Trophoblast cell (in vitro differentiated cells and primary cell): Measurements from ENCODE around the gene PTPRZ1.

Experiments
- DNase-seq, 2 donors: peaks; one replicate each; pipeline ENCODE4 v3.0.0-alpha.2; 2016
- H2AFZ ChIP-seq: 2 replicates; pipeline ENCODE4 v1.6.1; 2013; ENCODE audit warnings: low read length, moderate library complexity, mild to moderate bottlenecking; ENCODE audit not compliant: insufficient read depth, poor library complexity
- H2AK5ac ChIP-seq: 2 replicates; pipeline ENCODE4 v1.6.1; 2013; ENCODE audit warnings: mild to moderate bottlenecking, low read length
- H2BK120ac ChIP-seq: 2 replicates; pipeline ENCODE4 v1.6.1; 2013; ENCODE audit warnings: low read length, mild to moderate bottlenecking, moderate library complexity; ENCODE audit not compliant: insufficient read depth, poor library complexity
- H2BK12ac ChIP-seq: 2 replicates; pipeline ENCODE4 v1.6.1; 2013; ENCODE audit warnings: mild to moderate bottlenecking, low read length, moderate library complexity
- H2BK5ac ChIP-seq: 2 replicates; pipeline ENCODE4 v1.6.1; 2013; ENCODE audit warnings: low read length, low read depth, moderate library complexity, mild to moderate bottlenecking; ENCODE audit not compliant: poor library complexity
- H3K14ac ChIP-seq: 2 replicates; pipeline ENCODE4 v1.6.1; 2013; ENCODE audit warnings: mild to moderate bottlenecking, low read length
- H3K18ac ChIP-seq: 2 replicates; pipeline ENCODE4 v1.6.1; 2013; ENCODE audit warnings: mild to moderate bottlenecking, low read length
- H3K23ac ChIP-seq: 2 replicates; pipeline ENCODE4 v1.6.1; 2013; ENCODE audit warnings: low read length
- H3K27ac ChIP-seq: 2 replicates; pipeline ENCODE4 v1.5.1; 2013; ENCODE audit warnings: low read depth, mild to moderate bottlenecking, inconsistent platforms, low read length, moderate library complexity
- H3K27me3 ChIP-seq: 2 replicates; pipeline ENCODE4 v1.6.1; 2013; ENCODE audit warnings: inconsistent platforms, mild to moderate bottlenecking, low read length, moderate library complexity; ENCODE audit not compliant: insufficient read depth
- H3K36me3 ChIP-seq, 2 experiments: 1 replicate in 1 of 2; 2 replicates in 1 of 2; pipeline ENCODE4 v1.6.1; 2013; ENCODE audit warnings: low read length in 2 of 2, mild to moderate bottlenecking in 2 of 2, moderate library complexity in 1 of 2; ENCODE audit not compliant: insufficient read depth in 2 of 2, control insufficient read depth in 1 of 2
- H3K4ac ChIP-seq: 2 replicates; pipeline ENCODE4 v1.6.1; 2013; ENCODE audit warnings: low read depth, mild to moderate bottlenecking, low read length, moderate library complexity
- H3K4me1 ChIP-seq, 2 experiments: 1 replicate in 1 of 2; 2 replicates in 1 of 2; pipeline ENCODE4 v1.6.1; 2013; ENCODE audit warnings: low read length in 2 of 2, mild to moderate bottlenecking in 2 of 2, moderate library complexity in 1 of 2; ENCODE audit not compliant: insufficient read depth in 2 of 2, control insufficient read depth in 1 of 2
- H3K4me2 ChIP-seq: 2 replicates; pipeline ENCODE4 v1.6.1; 2013; ENCODE audit warnings: inconsistent platforms, mild to moderate bottlenecking, low read length, moderate library complexity
- H3K4me3 ChIP-seq: 2 replicates; pipeline ENCODE4 v1.5.1; 2013; ENCODE audit warnings: mild to moderate bottlenecking, low read depth, low read length, inconsistent platforms
- H3K79me1 ChIP-seq: one replicate; pipeline ENCODE4 v1.6.1; 2013; ENCODE audit warnings: low read length
- H3K79me2 ChIP-seq: 2 replicates; pipeline ENCODE4 v1.6.1; 2013; ENCODE audit warnings: low read length, mild to moderate bottlenecking; ENCODE audit not compliant: control insufficient read depth, insufficient read depth, poor library complexity
- H3K9ac ChIP-seq: 2 replicates; pipeline ENCODE4 v1.6.1; 2013; ENCODE audit warnings: mild to moderate bottlenecking, low read length
- H3K9me3 ChIP-seq: 2 replicates; pipeline ENCODE4 v1.6.1; 2013; ENCODE audit warnings: low read depth, mild to moderate bottlenecking, control low read depth, inconsistent platforms, low read length; ENCODE audit not compliant: insufficient read depth
- H4K12ac ChIP-seq: 2 replicates; pipeline ENCODE4 v1.6.1; 2013; ENCODE audit warnings: low read depth, mild to moderate bottlenecking, low read length, moderate library complexity
- H4K8ac ChIP-seq: 2 replicates; pipeline ENCODE4 v1.6.1; 2013; ENCODE audit warnings: low read depth, mild to moderate bottlenecking, low read length, moderate library complexity
- H4K91ac ChIP-seq: one replicate; pipeline ENCODE4 v1.6.1; 2013; ENCODE audit warnings: low read depth, mild to moderate bottlenecking, low read length, moderate library complexity
- WGBS: extraction: QIAGEN DNeasy Blood & Tissue Kit; methylation state at CpG from one replicate; pipeline ENCODE4 v1.1.7; 2013; ENCODE audit warnings: missing lambda C conversion rate; ENCODE audit not compliant: insufficient read length, insufficient coverage; ENCODE audit errors: extremely low coverage; 5-methylcytosine and 5-hydroxymethylcytosine counted together

Gene PTPRZ1

GRCh38 chr7:121879544-121879943 lies 6.6 kb downstream of the PTPRZ1 start:
- H3K27me3 ChIP-seq, result no peaks in the 10 kb centered on the region
- no peaks in the 10 kb centered on the region for H3K79me1 ChIP-seq
- H3K23ac ChIP-seq, result no peak overlapping the region
- no peak overlapping the region for H3K9ac ChIP-seq
- no peak for DNase-seq
- H3K4ac ChIP-seq, result no peak overlapping the region
- H3K14ac ChIP-seq, result no peak overlapping the region
- H3K36me3 ChIP-seq, result no peaks in the 10 kb centered on the region
- no peak overlapping the region for H3K4me3 ChIP-seq
- no peak overlapping the region for H2AK5ac ChIP-seq
- H4K8ac ChIP-seq, result no peak overlapping the region
- no peak overlapping the region for H4K91ac ChIP-seq
- H4K12ac ChIP-seq, result no peak overlapping the region
- no peak overlapping the region for H3K18ac ChIP-seq
- no peak overlapping the region for H3K27ac ChIP-seq
- H2BK120ac ChIP-seq, result no peak overlapping the region
- no CpG with 5 or more reads among the region's 1 CpG for WGBS
- no peak overlapping the region for H2BK5ac ChIP-seq
- H3K4me1 ChIP-seq, result no peaks in the 10 kb centered on the region
- no peak overlapping the region for H3K4me2 ChIP-seq
- H3K9me3 ChIP-seq, result no peaks in the 10 kb centered on the region
- no peaks in the 10 kb centered on the region for H3K79me2 ChIP-seq
- H2AFZ ChIP-seq, result no peak overlapping the region
- no peak overlapping the region for H2BK12ac ChIP-seq

- Histone ChIP-seq H3K18ac (no peak overlapping the region), H2AK5ac (no peak overlapping the region), H3K79me2 (no peaks in the 10 kb centered on the region), H3K9me3 (no peaks in the 10 kb centered on the region), H4K8ac (no peak overlapping the region), H4K12ac (no peak overlapping the region), H3K4ac (no peak overlapping the region), H2AFZ (no peak overlapping the region), H3K4me3 (no peak overlapping the region), H3K4me1 (no peaks in the 10 kb centered on the region), H2BK120ac (no peak overlapping the region), H2BK12ac (no peak overlapping the region), H3K27me3 (no peaks in the 10 kb centered on the region), H3K36me3 (no peaks in the 10 kb centered on the region), H3K4me2 (no peak overlapping the region), H3K14ac (no peak overlapping the region), H3K9ac (no peak overlapping the region), H4K91ac (no peak overlapping the region), H3K23ac (no peak overlapping the region), H3K27ac (no peak overlapping the region), H3K79me1 (no peaks in the 10 kb centered on the region), H2BK5ac (no peak overlapping the region)
- DNase-seq, result no peak
- WGBS, result no CpG with 5 or more reads among the region's 2 CpGs
Measured at GRCh38 chr7:121882731-121883130, 9.8 kb downstream of the PTPRZ1 start.

GRCh38 chr7:121885166-121885920 lies 12.4 kb downstream of the PTPRZ1 start:
- Histone ChIP-seq H3K4ac (no peak overlapping the region), H3K9ac (no peak overlapping the region), H4K8ac (no peak overlapping the region), H3K27ac (no peak overlapping the region), H2AK5ac (no peak overlapping the region), H2BK12ac (no peak overlapping the region), H3K14ac (no peak overlapping the region), H3K27me3 (no peaks in the 10 kb centered on the region), H2BK5ac (no peak overlapping the region), H3K36me3 (no peaks in the 10 kb centered on the region), H3K23ac (no peak overlapping the region), H3K4me1 (no peaks in the 10 kb centered on the region), H3K4me3 (no peak overlapping the region), H4K12ac (no peak overlapping the region), H3K18ac (no peak overlapping the region), H3K79me2 (no peaks in the 10 kb centered on the region), H3K4me2 (no peak overlapping the region), H2AFZ (no peak overlapping the region), H4K91ac (no peak overlapping the region), H3K79me1 (no peaks in the 10 kb centered on the region), H2BK120ac (no peak overlapping the region), H3K9me3 (no peaks in the 10 kb centered on the region)
- DNase-seq, result no peak
- no CpG with 5 or more reads among the region's 4 CpGs for WGBS

GRCh38 chr7:121887634-121888033 lies 14.7 kb downstream of the PTPRZ1 start:
- Histone ChIP-seq H2BK120ac (no peak overlapping the region), H4K91ac (no peak overlapping the region), H3K9ac (no peak overlapping the region), H2AK5ac (no peak overlapping the region), H3K27me3 (no peaks in the 10 kb centered on the region), H3K4ac (no peak overlapping the region), H3K4me3 (no peak overlapping the region), H2BK12ac (no peak overlapping the region), H2AFZ (no peak overlapping the region), H3K79me1 (no peaks in the 10 kb centered on the region), H4K8ac (no peak overlapping the region), H3K4me2 (no peak overlapping the region), H3K9me3 (no peaks in the 10 kb centered on the region), H3K36me3 (no peaks in the 10 kb centered on the region), H2BK5ac (no peak overlapping the region), H3K79me2 (no peaks in the 10 kb centered on the region), H3K23ac (no peak overlapping the region), H3K14ac (no peak overlapping the region), H3K4me1 (no peaks in the 10 kb centered on the region), H4K12ac (no peak overlapping the region), H3K27ac (no peak overlapping the region), H3K18ac (no peak overlapping the region)
- no peak for DNase-seq
- no CpG with 5 or more reads among the region's 6 CpGs for WGBS
